ENCODE results near the gene FRAT1. TPM values are rescaled to one million over a fixed set of nuclear protein-coding genes. Genes with fewer than 3 reads are reported as not detected.
"Not testable (repeated sequence)": the region's sequence is repeated elsewhere in the genome, so short reads cannot be mapped to it uniquely, and the experiment has no call there.

Gene FRAT1
- total RNA-seq, 1 experiment from 2014 or later: 2.4 TPM

- POLR2A ChIA-PET (ENCODE audit: unreplicated experiment): interaction anchor here (0.6 to 0.8 kb wide), 2 partner anchors 12 to 73 kb away, joined by 3 to 5 read pairs; no protein-coding TSS in a partner anchor
- Histone ChIP-seq H3K9me2 (ENCODE audit: insufficient read depth) (no peaks in the 10 kb centered on the region), H3K4me1 (replicated peaks; ENCODE audit: insufficient read depth) (peaks cover 19% of the 10 kb centered on the region), H3K36me3 (ENCODE audit: low read depth) (no peaks in the 10 kb centered on the region), H3K79me2 (ENCODE audit: low read depth) (no peaks in the 10 kb centered on the region), H3K4me2 (peak overlapping the region; percentile 40; the same call in 1 of the 2 replicates), H2AFZ (no peak overlapping the region), H3F3A (ENCODE audit: insufficient read depth, low read depth) (no peaks in the 10 kb centered on the region), H3K27ac (peak overlapping the region; percentile 45), H3K27me3 (ENCODE audit: insufficient read depth, low read depth) (no peaks in the 10 kb centered on the region), H3K4me3 (no peak overlapping the region), H3K9me3 (ENCODE audit: insufficient read depth, low read depth) (no peaks in the 10 kb centered on the region), H4K20me1 (ENCODE audit: insufficient read depth) (no peaks in the 10 kb centered on the region)
- no TSS peak for BruUV-seq (replicated peaks)
- peak in 1 of 2 experiments; percentile 45 for DNase-seq
- TF ChIP-seq CTCF (conservative IDR thresholded peaks at IDR 0.05) (no peak), EZH2 (IDR thresholded peaks at IDR 0.05; ENCODE audit: low read depth) (no peak)
- intact Hi-C loops (cut with micrococcal nuclease; ENCODE audit: unreplicated experiment): loop anchor here (2.0 to 5.0 kb wide), 2 partner anchors 53 to 76 kb away; partner anchors contain the start of gene FRAT2
- CTCF ChIA-PET: interaction anchor here (0.7 to 2.1 kb wide), 4 partner anchors 13 to 239 kb away, joined by 3 to 7 read pairs (median 4); partner anchors contain the start of genes ARHGAP19 and FRAT1
Measured at GRCh38 chr10:97279121-97279815, 39.8 kb upstream of the FRAT1 start.

- no peaks in the 10 kb centered on the region for H3K9me2 ChIP-seq (ENCODE audit: insufficient read depth)
- no peaks in the 10 kb centered on the region for H3K36me3 ChIP-seq (ENCODE audit: low read depth)
- no peak for DNase-seq
- no peaks in the 10 kb centered on the region for H3K9me3 ChIP-seq (ENCODE audit: insufficient read depth, low read depth)
- no peak overlapping the region for H3K27ac ChIP-seq
- no peaks in the 10 kb centered on the region for H3F3A ChIP-seq (ENCODE audit: insufficient read depth, low read depth)
- ChIA-PET CTCF (no interaction called here), POLR2A (ENCODE audit: unreplicated experiment) (no interaction called here)
- no peak overlapping the region for H3K4me3 ChIP-seq
- no peaks in the 10 kb centered on the region for H3K27me3 ChIP-seq (ENCODE audit: insufficient read depth, low read depth)
- H3K4me1 ChIP-seq (replicated peaks; ENCODE audit: insufficient read depth): peaks cover 19% of the 10 kb centered on the region
- no peaks in the 10 kb centered on the region for H3K79me2 ChIP-seq (ENCODE audit: low read depth)
- H3K4me2 ChIP-seq: no peak overlapping the region
- no peak overlapping the region for H2AFZ ChIP-seq
- intact Hi-C loops (cut with micrococcal nuclease; ENCODE audit: unreplicated experiment): no loop called here
- TF ChIP-seq EZH2 (IDR thresholded peaks at IDR 0.05; ENCODE audit: low read depth) (no peak), CTCF (conservative IDR thresholded peaks at IDR 0.05) (no peak)
- H4K20me1 ChIP-seq (ENCODE audit: insufficient read depth): no peaks in the 10 kb centered on the region
- no TSS peak for BruUV-seq (replicated peaks)
Measured at GRCh38 chr10:97280783-97281182, 38.3 kb upstream of the FRAT1 start.

GRCh38 chr10:97290076-97290475 is 29.0 kb upstream of the FRAT1 start:
- DNase-seq; BruUV-seq (replicated peaks); CTCF ChIA-PET; H3K9me3 ChIP-seq (ENCODE audit: insufficient read depth, low read depth); H3K79me2 ChIP-seq (ENCODE audit: low read depth); H3K36me3 ChIP-seq (ENCODE audit: low read depth); H3K4me1 ChIP-seq (replicated peaks; ENCODE audit: insufficient read depth); H3K27ac ChIP-seq; POLR2A ChIA-PET (ENCODE audit: unreplicated experiment); H3K4me3 ChIP-seq; H3K9me2 ChIP-seq (ENCODE audit: insufficient read depth); H3K27me3 ChIP-seq (ENCODE audit: insufficient read depth, low read depth); H4K20me1 ChIP-seq (ENCODE audit: insufficient read depth); H2AFZ ChIP-seq: not testable (repeated sequence)
- Histone ChIP-seq H3K4me2 (0 out of 2 replicates have a peak overlapping the region, but pooled peaks have one; percentile 80), H3F3A (ENCODE audit: insufficient read depth, low read depth) (peaks cover 11% of the 10 kb centered on the region)
- intact Hi-C loops (cut with micrococcal nuclease; ENCODE audit: unreplicated experiment): loop anchor here (2.0 to 5.0 kb wide), 2 partner anchors 42 to 111 kb away; partner anchors contain the start of genes FRAT2 and RRP12

- H3K9me2 ChIP-seq (ENCODE audit: insufficient read depth); H3K27me3 ChIP-seq (ENCODE audit: insufficient read depth, low read depth); CTCF ChIA-PET; H4K20me1 ChIP-seq (ENCODE audit: insufficient read depth); H3K36me3 ChIP-seq (ENCODE audit: low read depth); H3K4me1 ChIP-seq (replicated peaks; ENCODE audit: insufficient read depth); H3K9me3 ChIP-seq (ENCODE audit: insufficient read depth, low read depth); BruUV-seq (replicated peaks); H3K79me2 ChIP-seq (ENCODE audit: low read depth): not testable (repeated sequence)
- peak overlapping the region; percentile 54; the same call in 1 of the 2 replicates for H3K27ac ChIP-seq
- peak overlapping the region; percentile 61; the same call in 1 of the 2 replicates for H3K4me3 ChIP-seq
- POLR2A ChIA-PET (ENCODE audit: unreplicated experiment): interaction anchor here (0.6 to 0.8 kb wide), 4 partner anchors 12 to 397 kb away, joined by 3 to 5 read pairs (median 4); partner anchors contain the start of gene AVPI1
- intact Hi-C loops (cut with micrococcal nuclease; ENCODE audit: unreplicated experiment): loop anchor here (2.0 to 5.0 kb wide), 2 partner anchors 42 to 110 kb away; partner anchors contain the start of genes FRAT2 and RRP12
- H2AFZ ChIP-seq: peak overlapping the region; percentile 82; the same call in 1 of the 2 replicates
- H3K4me2 ChIP-seq: peak overlapping the region; percentile 80
- peaks cover 11% of the 10 kb centered on the region for H3F3A ChIP-seq (ENCODE audit: insufficient read depth, low read depth)
- DNase-seq: peak in 1 of 2 experiments; percentile 16
Measured at GRCh38 chr10:97290576-97291356, 28.3 kb upstream of the FRAT1 start.
